Measurements from ENCODE around the gene WWP2. TPM values are rescaled to one million over a fixed set of nuclear protein-coding genes. Genes with fewer than 3 reads are reported as not detected.

WWP2 gene
- total and polyA plus RNA-seq, 2 donors (not counting 3 experiments of a cell fraction or from before 2014, with no cell fraction given): 17.9 to 44.9 TPM

GRCh38 chr16:69833357-69834282, 71.5 kb downstream of the WWP2 start:
- FAIRE-seq: peak; percentile 28
- no peaks in the 10 kb centered on the region for H3K79me2 ChIP-seq (ENCODE audit: control insufficient read depth, insufficient read depth, low read length)
- H3K4me1 ChIP-seq (ENCODE audit: control insufficient read depth, extremely low read depth, insufficient read depth, low read length): peaks cover 10% of the 10 kb centered on the region
- ChIA-PET POLR2A (no interaction called here), CTCF (interaction anchor here (0.6 to 1.4 kb wide), 4 partner anchors 8 to 97 kb away, joined by 3 to 4 read pairs (median 3); no protein-coding TSS in a partner anchor)
- intact Hi-C loops (cut with micrococcal nuclease): no loop called here
- TF ChIP-seq MYC (IDR thresholded peaks at IDR 0.05; ENCODE audit: low read depth, low read length): no peak
- no peak for TF ChIP-seq POLR2AphosphoS5 (IDR thresholded peaks at IDR 0.05; ENCODE audit: insufficient read depth, low read depth, low read length)
- TF ChIP-seq FOS (IDR thresholded peaks at IDR 0.05; ENCODE audit: borderline replicate concordance, insufficient read depth, low read length): no peak
- no peak for TF ChIP-seq CTCF (IDR thresholded peaks at IDR 0.05; ENCODE audit: extremely low read depth in 1 of 2, insufficient read depth in 1 of 2, low read depth in 1 of 2, low read length in 2 of 2)
- TF ChIP-seq GATA2 (IDR thresholded peaks at IDR 0.05; ENCODE audit: insufficient read depth, insufficient read length, low read depth, low read length): no peak
- TF ChIP-seq POLR2A (IDR thresholded peaks at IDR 0.05; ENCODE audit: low read depth, low read length): no peak
- no peak for TF ChIP-seq EZH2 (IDR thresholded peaks at IDR 0.05; ENCODE audit: borderline replicate concordance, low read depth, low read length, severe bottlenecking)
- TF ChIP-seq, protein P1, sequence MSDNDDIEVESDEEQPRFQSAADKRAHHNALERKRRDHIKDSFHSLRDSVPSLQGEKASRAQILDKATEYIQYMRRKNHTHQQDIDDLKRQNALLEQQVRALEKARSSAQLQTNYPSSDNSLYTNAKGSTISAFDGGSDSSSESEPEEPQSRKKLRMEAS (IDR thresholded peaks at IDR 0.05; ENCODE audit: insufficient read depth, insufficient read length): no peak
- TF ChIP-seq JUN (IDR thresholded peaks at IDR 0.05; ENCODE audit: borderline replicate concordance, insufficient read depth, insufficient read length, low read depth): no peak
- no peaks in the 10 kb centered on the region for H3K9me3 ChIP-seq (replicated peaks; ENCODE audit: control insufficient read depth, insufficient read depth, low read length)
- H4K20me1 ChIP-seq (replicated peaks; ENCODE audit: control insufficient read depth, extremely low read depth, insufficient read depth, low read length): no peaks in the 10 kb centered on the region
- peak; percentile 37 for DNase-seq (ENCODE audit: low read depth, low spot score)
- no peak overlapping the region for H3K9ac ChIP-seq (replicated peaks; ENCODE audit: extremely low read depth, insufficient read depth, low read length)
- no TSS peak for BruUV-seq (replicated peaks)
- no peaks in the 10 kb centered on the region for H3K9me1 ChIP-seq (replicated peaks; ENCODE audit: control insufficient read depth, extremely low read depth, insufficient read depth, low read length)
- no peak overlapping the region for H2AFZ ChIP-seq (ENCODE audit: low read depth, low read length)
- no peak overlapping the region for H3K27ac ChIP-seq (ENCODE audit: insufficient read depth, low read depth, low read length)
- no peak overlapping the region for H3K4me2 ChIP-seq (ENCODE audit: insufficient read depth, low read length)
- dilution Hi-C loops (cut with MboI; ENCODE audit: extremely low pct_ligation_motif_present, low sequenced_read_pairs): no loop called here
- H3K27me3 ChIP-seq (ENCODE audit: control insufficient read depth in 2 of 2, insufficient read depth in 2 of 2, low read length in 2 of 2): no peaks in the 10 kb centered on the region
- H3K4me3 ChIP-seq (replicated peaks in 1 of 3; ENCODE audit: insufficient read depth in 1 of 3, low read depth in 1 of 3, low read length in 3 of 3): no peak overlapping the region
- H3K36me3 ChIP-seq (ENCODE audit: control insufficient read depth in 2 of 2, extremely low read depth in 1 of 2, insufficient read depth in 2 of 2, low read length in 2 of 2): no peaks in the 10 kb centered on the region

All from endothelial cell of umbilical vein (primary cell).